ENCODE results near the gene TRPM8. TPM values are rescaled to one million over a fixed set of nuclear protein-coding genes. Genes with fewer than 3 reads are reported as not detected.

TRPM8 gene
- total RNA-seq, 1 experiment from 2014 or later: 3.9 TPM

DNA sequence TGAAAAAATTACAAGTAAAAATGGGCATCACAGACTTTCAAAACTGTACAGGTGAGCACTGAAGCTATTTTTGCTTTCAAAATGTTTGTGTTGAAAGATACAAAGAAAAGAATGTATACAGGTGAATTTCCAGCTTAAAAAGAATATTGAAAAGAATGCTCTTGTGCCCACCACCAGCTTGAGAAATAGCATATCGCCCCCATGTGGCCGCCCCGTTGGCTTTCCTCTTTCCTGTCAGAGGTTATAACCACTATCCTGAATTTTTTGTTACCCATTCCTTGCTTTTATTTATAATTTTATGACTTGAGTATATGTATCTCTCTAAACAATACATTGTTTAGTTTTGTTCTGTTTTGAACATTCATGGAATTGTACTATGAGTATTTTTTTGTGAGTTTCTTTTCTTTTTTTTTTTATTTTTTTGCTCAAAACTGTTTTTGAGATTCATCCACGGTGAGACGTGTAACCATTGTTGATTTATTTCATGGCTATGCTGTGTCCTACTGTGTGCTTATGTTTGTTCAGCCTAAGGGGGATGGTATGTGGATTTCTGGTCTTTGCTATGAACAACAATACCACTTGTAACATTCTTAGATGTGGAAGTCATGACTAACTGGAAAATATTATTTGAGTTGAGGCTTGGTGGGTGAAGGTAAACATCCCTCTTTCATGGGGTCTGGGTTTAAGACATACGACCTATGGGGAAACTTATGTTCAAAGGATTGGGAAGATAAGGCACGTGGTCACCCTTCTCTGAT, 11.6 kb downstream of the TRPM8 start:
- ATAC-seq: 0 out of 2 replicates have a peak, but pooled peaks have one; percentile 52
- Histone ChIP-seq H3K27me3 (ENCODE audit: control insufficient read depth, insufficient read depth, low read length) (no peaks in the 10 kb centered on the region), H3K9me3 (ENCODE audit: control insufficient read depth, insufficient read depth, low read depth, low read length) (no peaks in the 10 kb centered on the region), H3K4me1 (ENCODE audit: control insufficient read depth, insufficient read depth, low read length) (no peaks in the 10 kb centered on the region; the same call in 1 of the 2 replicates), H3K36me3 (ENCODE audit: control insufficient read depth, insufficient read depth, low read length) (no peaks in the 10 kb centered on the region), H3K4me3 (ENCODE audit: low read depth in 2 of 2, low read length in 2 of 2) (no peak overlapping the region), H3K27ac (ENCODE audit: low read length) (peak overlapping the region; percentile 58; the same call in 1 of the 2 replicates)
- in situ Hi-C loops (cut with HindIII; ENCODE audit: low pct_unique_long_range_greater_than_20kb, low sequenced_read_pairs): no loop called here
- intact Hi-C loops (cut with micrococcal nuclease; ENCODE audit: unreplicated experiment): no loop called here
- POLR2A ChIA-PET: no interaction called here
- no peak for DNase-seq (ENCODE audit: low read depth, low spot score)
- CTCF ChIA-PET: no interaction called here
- TF ChIP-seq, protein P1, sequence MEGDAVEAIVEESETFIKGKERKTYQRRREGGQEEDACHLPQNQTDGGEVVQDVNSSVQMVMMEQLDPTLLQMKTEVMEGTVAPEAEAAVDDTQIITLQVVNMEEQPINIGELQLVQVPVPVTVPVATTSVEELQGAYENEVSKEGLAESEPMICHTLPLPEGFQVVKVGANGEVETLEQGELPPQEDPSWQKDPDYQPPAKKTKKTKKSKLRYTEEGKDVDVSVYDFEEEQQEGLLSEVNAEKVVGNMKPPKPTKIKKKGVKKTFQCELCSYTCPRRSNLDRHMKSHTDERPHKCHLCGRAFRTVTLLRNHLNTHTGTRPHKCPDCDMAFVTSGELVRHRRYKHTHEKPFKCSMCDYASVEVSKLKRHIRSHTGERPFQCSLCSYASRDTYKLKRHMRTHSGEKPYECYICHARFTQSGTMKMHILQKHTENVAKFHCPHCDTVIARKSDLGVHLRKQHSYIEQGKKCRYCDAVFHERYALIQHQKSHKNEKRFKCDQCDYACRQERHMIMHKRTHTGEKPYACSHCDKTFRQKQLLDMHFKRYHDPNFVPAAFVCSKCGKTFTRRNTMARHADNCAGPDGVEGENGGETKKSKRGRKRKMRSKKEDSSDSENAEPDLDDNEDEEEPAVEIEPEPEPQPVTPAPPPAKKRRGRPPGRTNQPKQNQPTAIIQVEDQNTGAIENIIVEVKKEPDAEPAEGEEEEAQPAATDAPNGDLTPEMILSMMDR (IDR thresholded peaks at IDR 0.05): peak; percentile 77
- TF ChIP-seq REST (IDR thresholded peaks at IDR 0.05; ENCODE audit: insufficient read depth in 1 of 2, low read depth in 2 of 2, low read length in 1 of 2) (no peak), POLR2AphosphoS5 (IDR thresholded peaks at IDR 0.05; ENCODE audit: low read depth, low read length) (no peak)
- no TSS peak for BruUV-seq (replicated peaks)

- DNase-seq (ENCODE audit: low read depth, low spot score): no peak
Observed at GRCh38 chr2:233929352-233930022, 12.3 kb downstream of the TRPM8 start.

More at GRCh38 chr2:233929352-233930022, 12.3 kb downstream of the TRPM8 start:
- in situ Hi-C loops (cut with HindIII; ENCODE audit: low pct_unique_long_range_greater_than_20kb, low sequenced_read_pairs) (no loop called here), intact Hi-C loops (cut with micrococcal nuclease; ENCODE audit: unreplicated experiment) (no loop called here)
- ChIA-PET CTCF (no interaction called here), POLR2A (interaction anchor here (0.6 kb wide), 1 partner anchor 534 kb away, joined by 7 read pairs; no protein-coding TSS in a partner anchor)
- no peaks in the 10 kb centered on the region; the same call in 1 of the 2 replicates for H3K4me1 ChIP-seq (ENCODE audit: control insufficient read depth, insufficient read depth, low read length)
- no peaks in the 10 kb centered on the region for H3K9me3 ChIP-seq (ENCODE audit: control insufficient read depth, insufficient read depth, low read depth, low read length)
- no peaks in the 10 kb centered on the region for H3K36me3 ChIP-seq (ENCODE audit: control insufficient read depth, insufficient read depth, low read length)
- H3K27me3 ChIP-seq (ENCODE audit: control insufficient read depth, insufficient read depth, low read length): no peaks in the 10 kb centered on the region
- peak overlapping the region; percentile 58; the same call in 1 of the 2 replicates for H3K27ac ChIP-seq (ENCODE audit: low read length)
- no peak overlapping the region for H3K4me3 ChIP-seq (ENCODE audit: low read depth in 2 of 2, low read length in 2 of 2)
- BruUV-seq (replicated peaks): no TSS peak
- ATAC-seq: peak; percentile 66
- TF ChIP-seq POLR2AphosphoS5 (IDR thresholded peaks at IDR 0.05; ENCODE audit: low read depth, low read length) (no peak), TCF7L2 (IDR thresholded peaks at IDR 0.05; ENCODE audit: low read depth, low read length) (no peak), SIN3A (IDR thresholded peaks at IDR 0.05; ENCODE audit: borderline replicate concordance, insufficient read depth, low read depth, low read length) (no peak), REST (IDR thresholded peaks at IDR 0.05; ENCODE audit: insufficient read depth in 1 of 2, low read depth in 2 of 2, low read length in 1 of 2) (no peak)
- TF ChIP-seq, protein P1 (IDR thresholded peaks at IDR 0.05): no peak

Measured in Panc1 (cell line).